ENCODE results near the gene SLC24A4.

The SLC24A4 gene, protein sequence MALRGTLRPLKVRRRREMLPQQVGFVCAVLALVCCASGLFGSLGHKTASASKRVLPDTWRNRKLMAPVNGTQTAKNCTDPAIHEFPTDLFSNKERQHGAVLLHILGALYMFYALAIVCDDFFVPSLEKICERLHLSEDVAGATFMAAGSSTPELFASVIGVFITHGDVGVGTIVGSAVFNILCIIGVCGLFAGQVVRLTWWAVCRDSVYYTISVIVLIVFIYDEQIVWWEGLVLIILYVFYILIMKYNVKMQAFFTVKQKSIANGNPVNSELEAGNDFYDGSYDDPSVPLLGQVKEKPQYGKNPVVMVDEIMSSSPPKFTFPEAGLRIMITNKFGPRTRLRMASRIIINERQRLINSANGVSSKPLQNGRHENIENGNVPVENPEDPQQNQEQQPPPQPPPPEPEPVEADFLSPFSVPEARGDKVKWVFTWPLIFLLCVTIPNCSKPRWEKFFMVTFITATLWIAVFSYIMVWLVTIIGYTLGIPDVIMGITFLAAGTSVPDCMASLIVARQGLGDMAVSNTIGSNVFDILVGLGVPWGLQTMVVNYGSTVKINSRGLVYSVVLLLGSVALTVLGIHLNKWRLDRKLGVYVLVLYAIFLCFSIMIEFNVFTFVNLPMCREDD

DNA sequence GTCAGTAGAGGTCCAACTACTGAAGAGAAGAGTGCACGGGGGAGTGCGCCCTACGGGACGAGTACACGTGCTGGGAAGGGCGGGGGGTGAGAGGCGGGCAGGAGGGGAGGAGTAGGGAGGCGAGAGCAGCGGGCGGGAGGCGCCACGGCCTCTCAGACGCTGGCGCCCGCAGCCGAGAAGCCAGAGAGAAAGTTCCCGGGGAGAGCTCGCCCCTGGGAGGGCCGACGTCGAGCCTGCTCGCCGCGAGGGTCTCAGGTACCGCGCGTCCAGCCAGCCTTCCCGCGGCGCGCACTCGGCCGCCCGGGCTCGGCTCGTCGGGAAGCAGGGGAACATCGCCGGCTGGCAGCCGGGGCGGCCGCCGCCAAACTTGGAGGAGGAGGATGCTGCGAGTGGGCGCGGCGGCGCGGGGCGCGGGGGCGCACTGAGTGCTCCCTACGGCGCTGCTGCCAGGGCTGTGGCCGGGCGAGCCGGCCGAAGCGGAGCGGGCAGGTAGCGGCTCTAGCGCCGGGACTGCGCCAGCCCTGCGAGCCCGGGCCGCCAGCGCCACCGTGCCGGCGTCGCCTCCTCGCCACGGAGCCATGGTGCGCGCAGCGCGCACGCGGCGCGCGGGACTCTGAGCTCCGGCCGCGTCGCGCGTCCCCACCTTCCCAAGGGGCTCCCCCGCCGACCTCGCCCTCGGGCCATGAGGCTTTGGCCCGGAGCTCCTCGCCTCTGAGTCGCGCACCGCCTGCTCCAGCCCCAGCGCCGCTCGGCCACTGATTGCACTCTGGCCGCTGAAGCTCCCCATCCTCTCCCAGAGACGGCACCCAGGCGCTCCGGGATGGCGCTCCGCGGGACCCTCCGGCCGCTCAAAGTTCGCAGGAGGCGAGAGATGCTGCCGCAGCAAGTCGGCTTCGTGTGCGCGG lies at the start of gene SLC24A4:
SLC24A4 (plus strand) TSS at position 155 of the 905 bp plus-strand sequence; CDS start at position 821, 666 bp downstream.
- no peak for DNase-seq

DNA sequence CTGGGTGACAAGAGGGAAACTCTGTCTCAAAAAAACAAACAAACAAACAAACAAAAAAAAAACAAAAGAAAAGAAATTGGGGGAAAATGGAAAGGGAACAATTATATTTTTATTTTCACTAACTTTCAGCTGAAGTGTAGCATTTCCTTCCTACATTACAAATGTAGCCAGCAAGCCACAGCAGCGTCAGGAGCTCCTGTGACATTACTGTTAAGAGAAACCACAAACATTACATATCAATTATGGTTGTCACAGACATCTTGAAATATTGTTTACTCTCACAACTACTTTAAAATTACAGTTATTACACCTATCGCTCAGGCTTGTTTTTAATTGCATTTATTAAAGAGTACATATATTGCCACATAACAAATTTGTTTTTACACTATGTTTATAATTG lies 49.8 kb upstream of the SLC24A4 start:
- DNase-seq = no peak

DNA sequence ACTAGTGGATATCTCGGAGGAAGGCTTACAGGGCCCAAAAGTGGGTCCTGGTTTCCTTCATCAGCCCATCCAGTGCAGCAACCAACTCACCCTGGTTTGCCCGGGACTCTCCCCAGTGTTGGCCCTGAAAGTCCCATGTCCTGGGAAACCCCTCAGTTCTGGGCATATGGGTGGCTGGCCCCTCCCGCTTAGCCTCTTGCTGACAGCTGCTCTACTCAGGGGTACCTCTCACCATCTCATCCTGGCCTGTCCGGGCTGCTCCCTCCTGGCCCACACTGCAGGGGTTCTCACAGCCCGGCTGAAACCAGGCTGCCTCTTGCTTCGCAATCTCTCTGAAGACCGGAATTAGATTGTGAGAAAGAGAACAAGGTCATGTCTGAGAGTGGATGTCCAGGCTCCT lies 48.9 kb upstream of the SLC24A4 start:
- no peak for DNase-seq

DNA sequence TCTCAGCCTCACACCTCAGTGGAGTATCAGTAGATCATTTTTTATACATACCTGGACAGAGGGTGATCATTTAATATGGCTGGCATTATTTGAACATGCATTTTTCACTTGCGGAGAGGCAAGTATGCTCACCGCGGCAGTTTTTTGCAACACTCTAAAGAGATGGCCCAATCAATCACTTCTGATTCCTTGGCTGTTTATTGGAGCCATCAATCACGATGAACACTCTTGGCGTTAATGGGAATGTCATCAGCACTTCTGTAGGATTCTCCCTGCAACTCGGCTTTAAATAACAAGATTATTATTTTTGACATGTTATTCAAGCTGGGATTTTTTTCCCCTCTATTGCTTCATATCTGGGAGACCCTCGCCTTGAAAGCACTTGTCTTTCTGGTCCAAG lies 46.9 kb upstream of the SLC24A4 start:
- no peak for DNase-seq

DNA sequence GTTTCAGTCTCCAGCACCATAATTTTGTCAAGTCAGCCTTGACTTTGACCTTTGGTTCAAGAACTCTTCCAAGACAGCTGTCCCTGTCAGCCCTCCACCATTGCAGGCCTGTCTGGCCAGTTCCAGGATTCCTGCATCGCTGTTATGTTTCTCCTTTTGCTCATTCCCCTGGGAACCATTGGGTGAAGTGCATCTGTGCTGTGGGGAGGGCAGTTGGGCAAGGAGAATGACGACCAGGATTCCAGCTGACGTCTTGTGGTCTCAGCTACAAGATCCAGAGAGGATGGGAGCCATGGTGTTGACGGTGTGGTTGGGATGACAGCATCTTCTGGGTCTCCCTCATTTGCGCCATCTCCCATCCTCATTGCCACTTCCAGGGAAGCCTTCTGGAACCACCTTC lies 45.9 kb upstream of the SLC24A4 start:
- no peak for DNase-seq

DNA sequence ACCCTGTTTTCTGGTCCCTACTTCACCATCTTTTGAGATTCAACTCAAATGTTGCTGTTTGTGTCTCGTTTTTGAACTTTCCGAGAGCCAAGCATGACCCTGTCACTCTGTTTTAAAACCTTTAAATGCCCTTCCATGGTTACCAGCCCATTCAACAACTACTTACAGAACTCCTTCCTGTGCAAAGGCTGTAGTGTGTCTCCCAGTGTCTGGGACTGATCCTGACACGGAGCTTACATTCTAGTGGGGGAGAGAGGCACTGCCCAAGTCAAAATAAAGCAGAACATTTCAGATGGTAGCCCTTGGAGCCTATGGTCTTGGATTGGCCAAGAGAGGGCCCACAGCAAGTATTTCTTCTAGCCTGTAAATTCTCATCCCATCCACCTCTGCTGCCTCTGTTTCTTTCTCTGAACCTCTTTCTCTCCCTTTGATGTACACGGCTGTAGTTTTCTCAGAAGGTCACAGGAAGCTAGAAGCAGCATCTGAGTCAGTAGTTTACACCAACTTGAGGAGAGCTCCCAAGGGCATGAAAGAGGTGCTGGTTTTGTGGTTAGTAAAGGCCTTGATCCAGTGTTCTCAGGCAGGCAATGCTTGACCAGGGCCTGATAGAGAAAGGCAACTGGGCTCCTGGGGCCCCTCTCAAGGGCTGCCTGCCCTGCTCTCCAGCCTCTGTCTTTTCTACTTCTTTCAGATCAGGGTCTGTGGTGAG lies 42.3 kb upstream of the SLC24A4 start:
- no peak for DNase-seq

DNA sequence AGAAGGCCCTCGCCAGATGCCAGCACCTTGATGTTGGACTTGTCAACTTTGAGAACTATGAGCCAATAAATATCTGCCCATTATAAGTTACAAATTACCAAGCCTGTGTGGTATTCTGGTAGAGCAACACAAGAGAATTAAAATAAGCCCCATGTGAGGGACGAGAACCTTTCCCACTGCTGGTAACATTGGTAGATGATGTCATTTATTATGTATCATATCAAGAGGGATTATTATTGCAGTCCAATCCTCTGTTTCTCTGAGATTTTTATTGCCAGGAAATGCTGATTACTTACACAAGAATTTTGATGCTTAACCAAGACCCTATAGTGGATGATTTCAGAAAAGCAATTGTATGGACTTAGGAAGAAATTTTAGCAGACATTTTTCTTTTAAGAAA lies 40.3 kb upstream of the SLC24A4 start:
- DNase-seq = no peak

DNA sequence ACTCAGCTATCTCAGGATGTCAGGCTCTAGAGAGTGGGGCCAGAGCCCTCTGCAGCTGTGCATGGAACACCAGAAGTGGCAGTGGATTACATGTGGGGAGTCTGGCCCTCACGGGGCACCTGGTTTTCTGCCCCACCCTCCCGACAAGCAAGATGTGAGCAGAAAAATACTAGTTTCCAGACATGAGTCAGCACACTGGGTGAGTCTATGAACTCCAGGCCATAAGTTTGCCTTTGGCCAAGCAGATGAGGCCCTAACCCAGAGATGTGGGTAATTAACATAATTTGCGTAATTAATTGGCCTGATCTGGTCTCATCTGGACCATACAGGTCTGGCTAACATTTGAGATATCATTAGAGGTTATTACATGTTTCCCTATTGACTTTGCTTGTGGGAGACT lies 37.7 kb upstream of the SLC24A4 start:
- DNase-seq = no peak

DNA sequence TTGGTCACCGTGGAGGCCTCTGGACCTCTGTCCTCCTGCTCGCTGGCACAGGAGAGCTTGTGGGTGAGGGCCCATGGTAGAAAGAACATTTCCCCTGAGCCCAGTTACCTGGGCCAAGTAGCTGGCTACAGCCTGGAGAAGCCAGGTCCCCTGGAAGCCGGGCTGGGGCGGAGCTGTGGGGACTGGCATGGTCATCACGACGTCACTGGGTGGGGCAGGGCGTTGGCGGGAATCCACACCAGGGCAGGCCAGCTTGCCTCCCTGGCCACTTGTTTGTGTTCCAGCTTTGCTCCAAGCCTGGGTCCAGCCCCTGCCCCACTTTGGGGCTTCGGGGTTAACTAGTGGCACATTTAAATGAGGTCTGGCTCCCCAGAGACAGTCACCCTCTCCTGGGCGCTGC lies 35.0 kb upstream of the SLC24A4 start:
- DNase-seq = no peak

DNA sequence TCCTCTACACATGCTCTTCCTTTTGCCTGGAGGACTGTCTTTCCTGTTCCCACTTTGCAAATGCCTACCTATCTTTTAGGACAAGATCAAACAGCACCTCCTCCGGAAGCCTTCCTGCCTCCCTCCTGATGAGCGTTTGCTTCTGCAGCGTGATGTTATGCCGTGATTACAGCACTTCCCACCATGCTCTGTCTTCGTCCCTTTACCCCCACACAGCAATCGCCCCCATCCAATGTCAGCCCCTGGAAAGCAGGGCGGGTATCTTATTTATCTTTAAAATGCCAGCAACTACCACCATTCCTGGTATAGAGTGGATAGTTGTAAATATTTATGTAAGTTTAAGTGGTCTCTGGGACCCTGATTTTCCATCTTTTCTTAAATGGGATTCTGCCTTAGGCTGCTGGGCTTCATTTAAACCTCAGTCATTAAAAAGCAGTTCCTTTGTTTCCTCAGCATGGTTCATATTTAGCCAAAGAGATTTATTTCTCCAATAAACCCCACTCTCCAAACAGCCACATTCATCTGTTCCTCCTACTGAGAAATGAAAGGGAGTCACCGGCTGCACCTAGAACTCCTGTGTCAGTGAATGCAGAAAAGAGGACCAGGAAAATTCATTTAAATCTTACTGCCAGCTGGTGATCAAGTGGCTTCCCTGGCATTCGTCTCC lies 33.8 kb upstream of the SLC24A4 start:
- DNase-seq = no peak

DNA sequence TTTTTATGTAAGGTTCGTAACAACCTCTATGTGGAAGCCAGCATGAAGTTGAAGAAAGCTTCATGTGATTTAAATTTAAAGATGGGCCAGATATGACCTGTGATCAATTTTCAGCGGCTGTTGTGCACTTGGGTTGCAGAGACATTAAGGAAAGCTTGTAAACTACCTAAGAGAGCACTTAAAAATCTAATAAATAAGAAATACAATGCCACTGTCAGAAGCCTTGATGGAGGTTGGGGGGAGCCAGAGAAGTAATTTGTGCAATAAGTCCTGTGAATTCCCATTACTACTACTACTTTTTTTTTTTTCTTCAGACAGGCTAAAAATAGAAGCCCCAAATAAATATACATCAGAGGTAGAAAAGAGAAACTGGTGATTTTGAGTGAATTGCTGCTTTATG lies 30.3 kb upstream of the SLC24A4 start:
- DNase-seq = no peak

DNA sequence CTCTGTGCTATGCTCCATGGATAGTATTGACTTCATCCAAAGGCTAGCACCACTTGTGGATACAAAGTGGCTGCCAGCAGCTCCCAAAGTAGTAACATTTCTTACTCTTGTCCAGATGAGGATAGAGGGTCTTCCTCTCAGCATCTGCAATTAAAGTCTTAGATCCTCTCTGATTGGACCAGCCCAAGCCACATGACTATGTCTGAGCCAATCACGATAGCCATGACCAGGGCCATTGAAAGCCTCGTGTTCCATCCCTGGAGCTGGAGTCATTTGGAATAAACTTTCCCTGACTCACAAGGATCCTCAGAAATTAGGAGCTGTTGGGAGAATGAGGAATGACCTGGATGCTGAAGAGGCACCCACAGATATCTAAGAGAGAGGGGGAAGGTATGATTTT lies 28.5 kb upstream of the SLC24A4 start:
- no peak for DNase-seq

DNA sequence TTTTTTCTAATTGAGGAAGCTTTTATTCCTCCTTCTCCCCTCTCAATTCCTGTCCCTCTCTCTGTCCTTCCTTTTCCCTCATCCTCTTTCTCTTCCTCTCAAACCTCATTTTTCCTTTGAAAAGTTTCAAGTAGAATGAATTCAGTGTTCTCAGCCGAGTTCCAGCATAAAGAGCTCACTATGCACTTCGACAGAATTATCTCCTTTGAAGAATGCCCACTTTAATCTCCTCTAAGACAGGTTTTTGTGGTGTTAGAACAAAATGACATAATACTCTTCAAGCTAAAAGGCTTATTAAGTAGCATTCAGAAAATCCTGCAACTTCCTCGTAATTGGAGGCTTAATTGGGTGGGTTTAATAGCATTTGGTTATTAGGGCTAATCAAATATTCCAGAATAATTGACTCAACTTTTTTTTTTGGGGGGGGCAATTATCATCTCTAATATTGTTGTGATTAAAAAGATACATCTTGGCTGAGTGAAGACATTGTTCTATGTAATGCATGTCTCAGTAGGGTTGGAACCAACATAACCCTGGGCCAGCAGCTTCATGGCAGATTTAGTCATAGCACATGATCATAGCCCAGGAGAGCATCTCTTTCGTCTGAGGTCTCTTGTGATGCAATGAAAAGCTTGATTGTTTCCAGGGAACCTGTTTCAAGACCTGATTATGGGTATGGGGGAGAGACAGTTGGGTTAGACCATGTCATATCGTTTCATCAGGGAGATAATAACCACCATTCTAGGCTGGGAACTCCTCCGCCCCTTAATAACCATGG lies 25.0 kb upstream of the SLC24A4 start:
- no peak for DNase-seq

DNA sequence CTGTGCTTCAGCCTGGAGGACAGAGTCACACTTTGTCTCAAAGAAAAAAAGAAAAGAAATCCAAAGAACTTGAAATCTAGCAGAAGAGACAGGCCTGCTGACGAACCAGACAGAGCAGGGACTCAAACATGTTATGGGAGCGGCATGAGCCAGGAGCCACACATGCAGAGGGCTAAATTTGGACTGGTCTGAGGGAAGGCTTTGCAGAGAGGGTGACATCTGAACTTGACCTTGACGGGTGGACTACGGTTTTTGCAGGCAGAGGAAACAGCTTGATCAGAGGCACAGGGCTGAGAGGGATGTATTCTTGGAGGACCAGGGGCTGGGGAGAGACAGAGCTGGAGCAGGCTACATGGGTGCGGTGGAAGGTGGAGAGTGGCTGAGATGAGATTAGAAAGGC lies 20.5 kb upstream of the SLC24A4 start:
- no peak for DNase-seq

DNA sequence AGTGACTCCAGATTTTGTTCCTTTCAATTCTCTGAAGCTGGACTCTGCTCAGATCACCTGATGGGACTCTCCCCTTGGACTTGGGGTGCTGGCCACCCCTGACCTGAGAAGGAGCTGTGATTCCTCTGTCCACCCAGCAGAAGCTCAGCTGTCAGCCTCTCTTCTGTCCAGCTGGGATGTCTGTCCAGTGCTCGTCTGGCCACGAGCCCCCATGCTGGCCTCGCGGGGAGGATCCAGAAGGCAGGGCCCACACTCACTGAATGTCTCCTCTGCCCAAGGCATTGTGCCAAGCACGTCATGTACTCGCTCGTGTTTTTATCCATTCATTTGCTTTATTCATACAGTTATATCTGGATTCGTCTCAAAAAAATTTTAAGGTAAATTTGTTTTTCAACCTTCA lies 14.2 kb upstream of the SLC24A4 start:
- no peak for DNase-seq

DNA sequence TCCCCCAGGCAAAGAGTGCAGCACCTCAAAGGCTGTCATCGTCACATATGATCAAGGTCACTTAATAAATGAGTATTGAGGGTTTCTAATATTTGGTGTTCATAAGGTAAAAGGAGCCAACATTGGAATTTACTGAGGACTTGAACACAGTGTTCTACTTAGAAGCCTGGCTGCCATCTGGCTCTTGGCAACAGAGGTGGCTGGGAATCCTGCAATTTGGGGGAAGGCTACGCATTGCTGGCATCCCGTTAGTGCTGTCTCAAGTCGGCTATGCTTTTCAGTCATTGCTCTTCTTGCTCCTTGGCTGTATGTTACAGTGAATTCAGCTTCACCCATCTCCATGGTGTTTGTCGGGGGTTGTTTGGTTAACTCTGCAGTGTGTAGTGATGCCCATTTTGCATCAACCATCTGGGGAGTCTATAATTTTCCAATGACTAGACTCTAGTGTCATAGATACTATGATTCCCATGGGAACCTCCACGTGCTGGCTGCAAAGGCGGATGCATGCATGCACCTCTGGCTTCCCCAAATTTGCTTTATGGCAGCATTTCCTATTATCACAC lies 12.9 kb upstream of the SLC24A4 start:
- no peak for DNase-seq

DNA sequence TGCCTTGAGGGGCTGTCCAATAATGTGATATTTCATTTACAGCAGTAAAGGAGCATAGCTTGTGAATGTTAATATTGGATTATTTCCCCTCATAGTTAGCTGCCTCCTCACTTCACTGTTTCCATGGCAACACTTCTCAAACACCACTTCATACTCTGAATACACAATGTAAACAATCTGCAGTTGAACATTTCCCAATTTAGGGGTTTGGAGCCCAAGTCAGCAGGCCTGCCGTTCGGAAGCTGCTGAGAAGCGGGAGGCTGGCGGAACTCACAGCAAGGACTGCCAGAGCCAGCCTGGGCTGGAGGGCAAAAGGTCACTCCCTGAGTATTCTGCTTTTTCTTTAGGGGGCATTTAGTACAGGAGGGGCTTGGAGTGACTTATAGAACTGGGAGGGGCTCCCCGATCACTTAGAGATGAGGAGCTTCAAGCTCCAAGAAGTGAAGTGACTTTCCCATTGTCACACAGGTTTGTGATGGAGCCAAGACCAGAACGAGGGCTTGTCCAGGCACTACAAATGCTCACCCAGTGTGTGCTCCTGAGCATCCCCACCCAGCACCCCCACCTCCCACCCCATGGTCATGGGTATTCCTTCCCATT lies 12.1 kb upstream of the SLC24A4 start:
- DNase-seq = no peak

DNA sequence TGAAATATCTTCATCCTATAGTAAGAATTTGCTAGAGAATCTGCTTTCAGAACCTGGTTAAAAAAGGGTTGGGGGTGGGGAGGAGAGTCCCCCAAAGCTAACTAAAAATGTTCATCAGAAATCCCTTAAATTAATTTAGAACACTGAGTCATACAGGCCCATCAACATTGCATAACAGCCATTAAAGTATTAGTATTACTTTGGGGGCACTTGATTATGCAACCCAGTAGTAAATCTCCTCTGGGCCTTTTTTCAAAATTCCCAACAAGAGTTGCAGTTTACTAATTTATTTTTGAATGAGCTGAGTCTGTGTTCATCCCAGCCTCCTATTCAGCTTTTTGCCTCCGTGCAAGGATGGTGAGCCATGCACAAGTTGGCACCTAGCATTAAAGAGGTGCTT lies 8.8 kb upstream of the SLC24A4 start:
- DNase-seq = no peak

DNA sequence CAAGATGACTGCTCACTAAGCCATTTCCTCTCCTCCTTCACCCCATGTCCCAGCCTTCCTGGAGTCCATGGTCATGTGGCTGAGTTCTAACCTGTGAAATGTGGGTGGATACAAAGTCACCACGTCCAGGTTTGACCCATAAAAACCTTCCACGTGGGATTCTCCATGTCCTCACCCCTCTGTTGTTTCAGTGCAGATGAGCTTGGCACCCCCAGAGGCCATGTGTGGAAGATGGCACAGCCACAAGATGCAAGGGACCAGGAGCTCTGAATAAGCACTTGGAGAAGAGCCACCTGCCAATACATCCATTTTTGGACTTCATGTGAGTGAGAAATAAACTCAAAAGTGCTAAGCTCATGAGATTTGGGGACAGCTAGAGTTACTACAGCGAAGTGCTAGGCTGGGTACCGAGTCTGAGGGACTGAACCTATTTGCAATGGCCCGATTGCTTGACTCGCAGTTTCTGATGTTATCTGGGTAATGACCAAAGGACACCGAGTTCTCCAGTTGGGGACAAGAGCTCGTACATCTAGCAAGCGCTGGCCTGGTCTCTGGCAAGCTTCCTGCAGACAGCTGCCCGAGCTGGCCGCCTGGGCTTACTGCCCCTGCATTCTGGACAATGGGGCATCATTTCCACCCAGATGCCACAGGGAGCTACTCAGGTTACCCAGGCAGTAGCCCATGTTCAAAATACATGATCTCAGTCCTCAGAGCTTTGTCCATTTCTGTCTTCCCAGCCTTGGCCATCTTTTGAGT lies 7.7 kb upstream of the SLC24A4 start:
- no peak for DNase-seq

DNA sequence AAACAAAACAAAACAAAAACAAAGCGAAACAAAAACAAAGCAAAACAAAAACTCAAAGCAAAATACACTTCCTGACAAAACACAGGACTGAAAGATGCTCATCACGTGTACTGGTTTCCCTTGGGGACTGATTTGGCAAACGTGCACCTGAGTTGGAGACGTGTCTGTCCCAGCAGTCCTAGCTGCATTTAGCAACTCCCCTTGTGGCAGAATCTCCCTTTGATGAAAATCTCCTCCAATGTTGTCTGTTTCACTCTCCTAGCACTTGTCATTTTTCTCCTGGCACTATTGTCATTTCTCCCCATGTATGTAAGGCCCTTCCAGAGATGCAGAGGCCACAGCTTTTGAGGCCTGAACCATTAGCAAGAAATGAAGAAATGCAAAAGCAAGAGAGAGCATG lies 6.8 kb upstream of the SLC24A4 start:
- no peak for DNase-seq
